Peyer's patch (tissue), 4 donors: ENCODE results near the gene CHCHD3. TPM values are rescaled to one million over a fixed set of nuclear protein-coding genes. Genes with fewer than 3 reads are reported as not detected.

Experiments
- DNase-seq, 3 donors: peaks; one replicate each; pipeline ENCODE4 v3.0.0-alpha.2; 2017 to 2019
- H3K27ac ChIP-seq, 4 donors: fragments of 200-600 bp; sonication (generic); one replicate each; pipeline ENCODE4 v1.5.1; 2016 to 2019
- H3K27me3 ChIP-seq, 2 donors: fragments of 200-600 bp; sonication (generic); one replicate each; pipeline ENCODE4 v1.5.1; 2019
- H3K36me3 ChIP-seq, 3 donors: fragments of 200-600 bp; sonication (generic); one replicate each; pipeline ENCODE4 v1.5.1; 2016 to 2019
- H3K4me1 ChIP-seq, 4 donors: fragments of 200-600 bp; sonication (generic); one replicate each; pipeline ENCODE4 v1.5.1; 2016 to 2019
- H3K4me3 ChIP-seq, 4 donors: fragments of 200-600 bp; sonication (generic); 1 replicate in 3 of 4; 2 replicates in 1 of 4; pipeline ENCODE4 v1.5.1; 2016 to 2019; ENCODE audit warnings: mild to moderate bottlenecking in 1 of 4
- H3K9me3 ChIP-seq, 4 donors: fragments of 200-600 bp; sonication (generic); one replicate each; pipeline ENCODE4 v1.5.1; 2016 to 2019; ENCODE audit warnings: mild to moderate bottlenecking in 1 of 4
- CTCF ChIP-seq, 6 experiments: fragments of 450-650 bp in 4 of 6; fragments of 200-600 bp in 2 of 6; sonication (generic) in 1 of 6; IDR thresholded peaks; one replicate each; pipeline ENCODE4 v1.5.1; 2017 to 2019; ENCODE audit warnings: antibody characterized with exemption in 6 of 6, mild to moderate bottlenecking in 3 of 6, moderate library complexity in 1 of 6
- POLR2A ChIP-seq, 2 donors: fragments of 450-650 bp; IDR thresholded peaks; one replicate each; pipeline ENCODE4 v1.5.1; 2017; ENCODE audit warnings: antibody characterized with exemption in 2 of 2, mild to moderate bottlenecking in 2 of 2, moderate library complexity in 2 of 2
- total RNA-seq, 4 donors: library from RNA; depleted of rRNA; stranded (reverse); fragments of >200 nt; gene quantifications; one replicate each; pipeline ENCODE4 v1.1.0, GENCODE V29; 2016

CHCHD3 gene
- total RNA-seq, 4 donors from 2014 or later = 53.9 to 114 (median 84.0) TPM

- Histone ChIP-seq H3K27me3 (no peaks in the 10 kb centered on the region), H3K36me3 (no peaks in the 10 kb centered on the region), H3K9me3 (no peaks in the 10 kb centered on the region), H3K4me1 (no peaks in the 10 kb centered on the region), H3K4me3 (no peak overlapping the region), H3K27ac (no peak overlapping the region)
- no peak for DNase-seq
- TF ChIP-seq CTCF (IDR thresholded peaks at IDR 0.05) (no peak), POLR2A (IDR thresholded peaks at IDR 0.05) (no peak)
Measured at GRCh38 chr7:132847376-132847775, 234.5 kb downstream of the CHCHD3 start.

- H3K27me3 ChIP-seq = no peaks in the 10 kb centered on the region
- TF ChIP-seq POLR2A (IDR thresholded peaks at IDR 0.05) (no peak), CTCF (IDR thresholded peaks at IDR 0.05) (no peak)
Measured at GRCh38 chr7:132846086-132846485, 235.8 kb downstream of the CHCHD3 start.

GRCh38 chr7:132842478-132842877 is 239.4 kb downstream of the CHCHD3 start:
- H3K9me3 ChIP-seq = no peaks in the 10 kb centered on the region
- H3K27me3 ChIP-seq = no peaks in the 10 kb centered on the region
- no peak for TF ChIP-seq CTCF (IDR thresholded peaks at IDR 0.05)
- TF ChIP-seq POLR2A (IDR thresholded peaks at IDR 0.05) = no peak
- H3K4me1 ChIP-seq = no peaks in the 10 kb centered on the region
- no peaks in the 10 kb centered on the region for H3K36me3 ChIP-seq
- no peak for DNase-seq
- no peak overlapping the region for H3K4me3 ChIP-seq
- H3K27ac ChIP-seq = no peak overlapping the region

More at GRCh38 chr7:132846086-132846485, 235.8 kb downstream of the CHCHD3 start:
- Histone ChIP-seq H3K36me3 (no peaks in the 10 kb centered on the region), H3K4me3 (no peak overlapping the region), H3K27ac (no peak overlapping the region), H3K4me1 (no peaks in the 10 kb centered on the region), H3K9me3 (no peaks in the 10 kb centered on the region)
- no peak for DNase-seq

- Histone ChIP-seq H3K27ac (no peak overlapping the region), H3K4me3 (no peak overlapping the region), H3K4me1 (no peaks in the 10 kb centered on the region), H3K27me3 (no peaks in the 10 kb centered on the region), H3K36me3 (no peaks in the 10 kb centered on the region), H3K9me3 (no peaks in the 10 kb centered on the region)
- no peak for DNase-seq
- TF ChIP-seq CTCF (IDR thresholded peaks at IDR 0.05) (no peak), POLR2A (IDR thresholded peaks at IDR 0.05) (no peak)
Measured at GRCh38 chr7:132840199-132840598, 241.7 kb downstream of the CHCHD3 start.

GRCh38 chr7:132838313-132838712 is 243.6 kb downstream of the CHCHD3 start:
- Histone ChIP-seq H3K27ac (no peak overlapping the region), H3K4me1 (no peaks in the 10 kb centered on the region), H3K4me3 (no peak overlapping the region), H3K36me3 (peaks cover 0 to 4% (median 0%) of the 10 kb centered on the region in 3 donors), H3K9me3 (no peaks in the 10 kb centered on the region), H3K27me3 (no peaks in the 10 kb centered on the region)
- DNase-seq = no peak
- TF ChIP-seq POLR2A (IDR thresholded peaks at IDR 0.05) = no peak
- no peak for TF ChIP-seq CTCF (IDR thresholded peaks at IDR 0.05)

GRCh38 chr7:132837529-132837928 is 244.4 kb downstream of the CHCHD3 start:
- H3K9me3 ChIP-seq = no peaks in the 10 kb centered on the region
- DNase-seq = no peak
- peaks cover 0 to 4% (median 0%) of the 10 kb centered on the region in 3 donors for H3K36me3 ChIP-seq
- no peak for TF ChIP-seq POLR2A (IDR thresholded peaks at IDR 0.05)
- no peak for TF ChIP-seq CTCF (IDR thresholded peaks at IDR 0.05)
- no peaks in the 10 kb centered on the region for H3K4me1 ChIP-seq
- H3K27ac ChIP-seq = no peak overlapping the region
- no peak overlapping the region for H3K4me3 ChIP-seq
- no peaks in the 10 kb centered on the region for H3K27me3 ChIP-seq
